ENCODE data around the gene CAB39.

CAB39 gene

GRCh38 chr2:230788554-230789175 lies 76.0 kb downstream of the CAB39 start:
- H3K4me3 ChIP-seq (ENCODE audit: low read length), result no peak overlapping the region

GRCh38 chr2:230790981-230791380 lies 78.3 kb downstream of the CAB39 start:
- Histone ChIP-seq H3K27me3 (ENCODE audit: insufficient read depth, low read length) (no peaks in the 10 kb centered on the region), H3K9me3 (ENCODE audit: low read length) (peaks cover 35% of the 10 kb centered on the region), H3K4me3 (ENCODE audit: low read length) (no peak overlapping the region), H3K4me1 (ENCODE audit: insufficient read depth, low read length) (no peaks in the 10 kb centered on the region), H2AFZ (ENCODE audit: low read depth, low read length) (no peak overlapping the region), H3K36me3 (ENCODE audit: insufficient read depth, low read length) (peaks cover 47% of the 10 kb centered on the region)

More at GRCh38 chr2:230788554-230789175, 76.0 kb downstream of the CAB39 start:
- Histone ChIP-seq H3K36me3 (ENCODE audit: insufficient read depth, low read length) (peaks cover 41% of the 10 kb centered on the region), H3K9me3 (ENCODE audit: low read length) (peaks cover 29% of the 10 kb centered on the region), H2AFZ (ENCODE audit: low read depth, low read length) (no peak overlapping the region), H3K27me3 (ENCODE audit: insufficient read depth, low read length) (no peaks in the 10 kb centered on the region), H3K4me1 (ENCODE audit: insufficient read depth, low read length) (no peaks in the 10 kb centered on the region)

GRCh38 chr2:230793572-230794359 lies 81.1 kb downstream of the CAB39 start:
- Histone ChIP-seq H2AFZ (ENCODE audit: low read depth, low read length) (no peak overlapping the region), H3K9me3 (ENCODE audit: low read length) (peaks cover 26% of the 10 kb centered on the region), H3K4me1 (ENCODE audit: insufficient read depth, low read length) (no peaks in the 10 kb centered on the region), H3K36me3 (ENCODE audit: insufficient read depth, low read length) (peaks cover 47% of the 10 kb centered on the region), H3K4me3 (ENCODE audit: low read length) (no peak overlapping the region), H3K27me3 (ENCODE audit: insufficient read depth, low read length) (no peaks in the 10 kb centered on the region)

- Histone ChIP-seq H2AFZ (ENCODE audit: low read depth, low read length) (no peak overlapping the region), H3K36me3 (ENCODE audit: insufficient read depth, low read length) (peaks cover 44% of the 10 kb centered on the region), H3K4me1 (ENCODE audit: insufficient read depth, low read length) (no peaks in the 10 kb centered on the region), H3K9me3 (ENCODE audit: low read length) (peaks cover 21% of the 10 kb centered on the region), H3K4me3 (ENCODE audit: low read length) (no peak overlapping the region), H3K27me3 (ENCODE audit: insufficient read depth, low read length) (no peaks in the 10 kb centered on the region)
These were observed 81.9 kb downstream of the CAB39 start for GRCh38 chr2:230794497-230794896.

- Histone ChIP-seq H3K27me3 (ENCODE audit: insufficient read depth, low read length) (no peaks in the 10 kb centered on the region), H2AFZ (ENCODE audit: low read depth, low read length) (no peak overlapping the region), H3K36me3 (ENCODE audit: insufficient read depth, low read length) (peaks cover 43% of the 10 kb centered on the region), H3K4me3 (ENCODE audit: low read length) (no peak overlapping the region), H3K4me1 (ENCODE audit: insufficient read depth, low read length) (no peaks in the 10 kb centered on the region), H3K9me3 (ENCODE audit: low read length) (peaks cover 13% of the 10 kb centered on the region)
These were observed 83.2 kb downstream of the CAB39 start for GRCh38 chr2:230795856-230796255.

GRCh38 chr2:230796280-230796862 lies 83.7 kb downstream of the CAB39 start:
- H3K4me3 ChIP-seq (ENCODE audit: low read length), result no peak overlapping the region
- no peaks in the 10 kb centered on the region for H3K4me1 ChIP-seq (ENCODE audit: insufficient read depth, low read length)
- no peaks in the 10 kb centered on the region for H3K27me3 ChIP-seq (ENCODE audit: insufficient read depth, low read length)
- no peak overlapping the region for H2AFZ ChIP-seq (ENCODE audit: low read depth, low read length)
- H3K9me3 ChIP-seq (ENCODE audit: low read length), result peaks cover 14% of the 10 kb centered on the region
- H3K36me3 ChIP-seq (ENCODE audit: insufficient read depth, low read length), result peaks cover 42% of the 10 kb centered on the region

GRCh38 chr2:230797515-230798495 lies 85.2 kb downstream of the CAB39 start:
- Histone ChIP-seq H2AFZ (ENCODE audit: low read depth, low read length) (no peak overlapping the region), H3K27me3 (ENCODE audit: insufficient read depth, low read length) (no peaks in the 10 kb centered on the region), H3K36me3 (ENCODE audit: insufficient read depth, low read length) (peaks cover 33% of the 10 kb centered on the region), H3K9me3 (ENCODE audit: low read length) (peaks cover 10% of the 10 kb centered on the region), H3K4me1 (ENCODE audit: insufficient read depth, low read length) (no peaks in the 10 kb centered on the region), H3K4me3 (ENCODE audit: low read length) (no peak overlapping the region)

GRCh38 chr2:230798769-230799399 lies 86.2 kb downstream of the CAB39 start:
- Histone ChIP-seq H2AFZ (ENCODE audit: low read depth, low read length) (no peak overlapping the region), H3K36me3 (ENCODE audit: insufficient read depth, low read length) (peaks cover 22% of the 10 kb centered on the region), H3K4me3 (ENCODE audit: low read length) (no peak overlapping the region), H3K9me3 (ENCODE audit: low read length) (peaks cover 6% of the 10 kb centered on the region), H3K27me3 (ENCODE audit: insufficient read depth, low read length) (no peaks in the 10 kb centered on the region), H3K4me1 (ENCODE audit: insufficient read depth, low read length) (no peaks in the 10 kb centered on the region)

GRCh38 chr2:230805353-230806017 lies 92.8 kb downstream of the CAB39 start:
- no peaks in the 10 kb centered on the region for H3K27me3 ChIP-seq (ENCODE audit: insufficient read depth, low read length)
- H3K36me3 ChIP-seq (ENCODE audit: insufficient read depth, low read length), result peaks cover 14% of the 10 kb centered on the region
- H3K4me3 ChIP-seq (ENCODE audit: low read length), result no peak overlapping the region
- no peaks in the 10 kb centered on the region for H3K4me1 ChIP-seq (ENCODE audit: insufficient read depth, low read length)
- peaks cover 2% of the 10 kb centered on the region for H3K9me3 ChIP-seq (ENCODE audit: low read length)
- H2AFZ ChIP-seq (ENCODE audit: low read depth, low read length), result no peak overlapping the region

- H3K4me1 ChIP-seq (ENCODE audit: insufficient read depth, low read length), result no peaks in the 10 kb centered on the region
- H3K27me3 ChIP-seq (ENCODE audit: insufficient read depth, low read length), result no peaks in the 10 kb centered on the region
- H3K36me3 ChIP-seq (ENCODE audit: insufficient read depth, low read length), result peaks cover 25% of the 10 kb centered on the region
- no peaks in the 10 kb centered on the region for H3K9me3 ChIP-seq (ENCODE audit: low read length)
- no peak overlapping the region for H3K4me3 ChIP-seq (ENCODE audit: low read length)
- H2AFZ ChIP-seq (ENCODE audit: low read depth, low read length), result no peak overlapping the region
These were observed 95.1 kb downstream of the CAB39 start for GRCh38 chr2:230807729-230808128.

GRCh38 chr2:230809015-230809414 lies 96.4 kb downstream of the CAB39 start:
- Histone ChIP-seq H3K4me3 (ENCODE audit: low read length) (no peak overlapping the region), H3K36me3 (ENCODE audit: insufficient read depth, low read length) (peaks cover 26% of the 10 kb centered on the region), H3K4me1 (ENCODE audit: insufficient read depth, low read length) (no peaks in the 10 kb centered on the region), H3K9me3 (ENCODE audit: low read length) (no peaks in the 10 kb centered on the region), H2AFZ (ENCODE audit: low read depth, low read length) (no peak overlapping the region), H3K27me3 (ENCODE audit: insufficient read depth, low read length) (no peaks in the 10 kb centered on the region)

Measured in neuron (in vitro differentiated cells).